ENCODE data around the gene UBN1. TPM values are rescaled to one million over a fixed set of nuclear protein-coding genes. Genes with fewer than 3 reads are reported as not detected.

The UBN1 gene
- total and polyA plus RNA-seq, 2 of the 13 experiments (the other 11 are each of a cell fraction or from before 2014, with no cell fraction given), result 10.6 to 23.5 TPM

DNA sequence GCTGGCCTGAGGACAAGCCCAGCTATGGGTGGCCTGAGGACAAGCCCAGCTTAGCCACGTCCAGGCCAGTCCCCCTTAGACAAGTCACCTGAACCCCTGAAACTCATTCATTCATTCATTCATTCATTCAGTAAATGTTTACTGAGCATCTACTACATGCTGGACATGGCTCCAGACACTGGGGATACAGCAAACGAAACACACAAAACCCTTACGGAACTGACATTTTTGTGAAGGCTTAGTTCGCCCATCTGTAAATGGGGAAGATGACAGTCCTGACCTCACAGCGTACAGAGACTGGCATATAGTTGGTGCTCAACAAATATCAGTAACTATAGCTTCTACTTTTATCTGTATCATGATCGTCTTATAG is 52.2 kb downstream of the UBN1 start:
- in situ Hi-C loops (cut with HindIII; ENCODE audit: extremely low pct_ligation_motif_present, low pct_unique_long_range_greater_than_20kb), result no loop called here
- Histone ChIP-seq H3K4me2 (ENCODE audit: low read depth, low read length) (no peak overlapping the region), H3K27ac (ENCODE audit: extremely low read length, insufficient read depth, low read length) (no peak overlapping the region), H2AFZ (ENCODE audit: low read length) (no peak overlapping the region), H3K79me2 (ENCODE audit: insufficient read depth, low read length) (no peaks in the 10 kb centered on the region), H3K9me3 (ENCODE audit: low read length) (no peaks in the 10 kb centered on the region), H3K9ac (ENCODE audit: insufficient read depth, low read depth, low read length) (no peak overlapping the region), H3K4me3 (replicated peaks in 1 of 3; ENCODE audit: insufficient read depth in 1 of 3, low read depth in 2 of 3, low read length in 3 of 3) (no peak overlapping the region), H3K27me3 (ENCODE audit: control insufficient read depth in 1 of 2, insufficient read depth in 2 of 2, low read length in 2 of 2) (no peaks in the 10 kb centered on the region), H3K36me3 (replicated peaks in 1 of 2; ENCODE audit: control insufficient read depth in 1 of 2, insufficient read depth in 2 of 2, low read length in 2 of 2) (no peaks in the 10 kb centered on the region; a peak in 1 of 5 replicates), H3K4me1 (ENCODE audit: insufficient read depth, low read length) (no peaks in the 10 kb centered on the region), H4K20me1 (ENCODE audit: insufficient read depth, low read length) (no peaks in the 10 kb centered on the region)
- BruUV-seq (replicated peaks), result no TSS peak
- 91% methylated on average over 5 of the region's 6 CpGs for WGBS (ENCODE audit: low lambda C conversion rate)
- CTCF ChIA-PET (ENCODE audit: low intra/inter-chr PET ratio, low total read pairs), result no interaction called here
- FAIRE-seq (no peak), ATAC-seq (no peak), DNase-seq (ENCODE audit: low spot score) (no peak)
- POLR2A ChIA-PET, result interaction anchor here (1.5 kb wide), 1 partner anchor 8 kb away, joined by 3 read pairs; no protein-coding TSS in a partner anchor
- TF ChIP-seq PHF8 (CRISPR knock-in tag; IDR thresholded peaks at IDR 0.05) (no peak), ZNF24 (IDR thresholded peaks at IDR 0.05) (0 out of 2 replicates have a peak, but pooled peaks have one; percentile 27)
- intact Hi-C loops (cut with micrococcal nuclease; ENCODE audit: unreplicated experiment), result no loop called here

GRCh38 chr16:4900036-4900435 is 52.8 kb downstream of the UBN1 start:
- POLR2A ChIA-PET, result interaction anchor here (1.5 kb wide), 1 partner anchor 8 kb away, joined by 3 read pairs; no protein-coding TSS in a partner anchor
- ATAC-seq, result no peak
- CTCF ChIA-PET (ENCODE audit: low intra/inter-chr PET ratio, low total read pairs), result no interaction called here
- no peak overlapping the region for H2AFZ ChIP-seq (ENCODE audit: low read length)
- H3K4me2 ChIP-seq (ENCODE audit: low read depth, low read length), result no peak overlapping the region
- H3K36me3 ChIP-seq (replicated peaks in 1 of 2; ENCODE audit: control insufficient read depth in 1 of 2, insufficient read depth in 2 of 2, low read length in 2 of 2), result no peaks in the 10 kb centered on the region; a peak in 1 of 5 replicates
- FAIRE-seq, result no peak
- H3K27ac ChIP-seq (ENCODE audit: extremely low read length, insufficient read depth, low read length), result no peak overlapping the region
- no peaks in the 10 kb centered on the region for H3K79me2 ChIP-seq (ENCODE audit: insufficient read depth, low read length)
- H3K4me1 ChIP-seq (ENCODE audit: insufficient read depth, low read length), result no peaks in the 10 kb centered on the region
- no TSS peak for BruUV-seq (replicated peaks)
- no peaks in the 10 kb centered on the region for H4K20me1 ChIP-seq (ENCODE audit: insufficient read depth, low read length)
- no peak overlapping the region for H3K4me3 ChIP-seq (replicated peaks in 1 of 3; ENCODE audit: insufficient read depth in 1 of 3, low read depth in 2 of 3, low read length in 3 of 3)
- DNase-seq (ENCODE audit: low spot score), result no peak
- H3K9me3 ChIP-seq (ENCODE audit: low read length), result no peaks in the 10 kb centered on the region
- no peaks in the 10 kb centered on the region for H3K27me3 ChIP-seq (ENCODE audit: control insufficient read depth in 1 of 2, insufficient read depth in 2 of 2, low read length in 2 of 2)
- no peak overlapping the region for H3K9ac ChIP-seq (ENCODE audit: insufficient read depth, low read depth, low read length)
- 81% methylated on average over 8 of the region's 8 CpGs for WGBS (ENCODE audit: low lambda C conversion rate)
- intact Hi-C loops (cut with micrococcal nuclease; ENCODE audit: unreplicated experiment), result no loop called here
- in situ Hi-C loops (cut with HindIII; ENCODE audit: extremely low pct_ligation_motif_present, low pct_unique_long_range_greater_than_20kb), result loop anchor here (5.0 kb wide), 1 partner anchor 62 kb away; no protein-coding TSS in a partner anchor
- no peak for TF ChIP-seq NFIC (IDR thresholded peaks at IDR 0.05; ENCODE audit: low read length)
- no peak for TF ChIP-seq ZNF780A (CRISPR knock-in tag; IDR thresholded peaks at IDR 0.05)
- TF ChIP-seq ZNF790 (CRISPR knock-in tag; IDR thresholded peaks at IDR 0.05; ENCODE audit: borderline replicate concordance), result no peak
- TF ChIP-seq, protein P1, sequence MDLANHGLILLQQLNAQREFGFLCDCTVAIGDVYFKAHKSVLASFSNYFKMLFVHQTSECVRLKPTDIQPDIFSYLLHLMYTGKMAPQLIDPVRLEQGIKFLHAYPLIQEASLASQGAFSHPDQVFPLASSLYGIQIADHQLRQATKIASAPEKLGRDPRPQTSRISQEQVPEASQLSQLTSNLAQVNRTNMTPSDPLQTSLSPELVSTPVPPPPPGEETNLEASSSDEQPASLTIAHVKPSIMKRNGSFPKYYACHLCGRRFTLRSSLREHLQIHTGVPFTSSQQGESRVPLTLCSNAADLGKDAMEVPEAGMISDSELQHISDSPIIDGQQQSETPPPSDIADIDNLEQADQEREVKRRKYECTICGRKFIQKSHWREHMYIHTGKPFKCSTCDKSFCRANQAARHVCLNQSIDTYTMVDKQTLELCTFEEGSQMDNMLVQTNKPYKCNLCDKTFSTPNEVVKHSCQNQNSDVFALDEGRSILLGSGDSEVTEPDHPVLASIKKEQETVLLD (CRISPR knock-in tag; IDR thresholded peaks at IDR 0.05; ENCODE audit: low read depth), result no peak
- no peak for TF ChIP-seq MXD4 (CRISPR knock-in tag; IDR thresholded peaks at IDR 0.05)
- TF ChIP-seq ESRRA (CRISPR knock-in tag; IDR thresholded peaks at IDR 0.05; ENCODE audit: low read depth), result no peak
- TF ChIP-seq ZNF256 (CRISPR knock-in tag; conservative IDR thresholded peaks at IDR 0.05), result no peak
- TF ChIP-seq, protein P2, sequence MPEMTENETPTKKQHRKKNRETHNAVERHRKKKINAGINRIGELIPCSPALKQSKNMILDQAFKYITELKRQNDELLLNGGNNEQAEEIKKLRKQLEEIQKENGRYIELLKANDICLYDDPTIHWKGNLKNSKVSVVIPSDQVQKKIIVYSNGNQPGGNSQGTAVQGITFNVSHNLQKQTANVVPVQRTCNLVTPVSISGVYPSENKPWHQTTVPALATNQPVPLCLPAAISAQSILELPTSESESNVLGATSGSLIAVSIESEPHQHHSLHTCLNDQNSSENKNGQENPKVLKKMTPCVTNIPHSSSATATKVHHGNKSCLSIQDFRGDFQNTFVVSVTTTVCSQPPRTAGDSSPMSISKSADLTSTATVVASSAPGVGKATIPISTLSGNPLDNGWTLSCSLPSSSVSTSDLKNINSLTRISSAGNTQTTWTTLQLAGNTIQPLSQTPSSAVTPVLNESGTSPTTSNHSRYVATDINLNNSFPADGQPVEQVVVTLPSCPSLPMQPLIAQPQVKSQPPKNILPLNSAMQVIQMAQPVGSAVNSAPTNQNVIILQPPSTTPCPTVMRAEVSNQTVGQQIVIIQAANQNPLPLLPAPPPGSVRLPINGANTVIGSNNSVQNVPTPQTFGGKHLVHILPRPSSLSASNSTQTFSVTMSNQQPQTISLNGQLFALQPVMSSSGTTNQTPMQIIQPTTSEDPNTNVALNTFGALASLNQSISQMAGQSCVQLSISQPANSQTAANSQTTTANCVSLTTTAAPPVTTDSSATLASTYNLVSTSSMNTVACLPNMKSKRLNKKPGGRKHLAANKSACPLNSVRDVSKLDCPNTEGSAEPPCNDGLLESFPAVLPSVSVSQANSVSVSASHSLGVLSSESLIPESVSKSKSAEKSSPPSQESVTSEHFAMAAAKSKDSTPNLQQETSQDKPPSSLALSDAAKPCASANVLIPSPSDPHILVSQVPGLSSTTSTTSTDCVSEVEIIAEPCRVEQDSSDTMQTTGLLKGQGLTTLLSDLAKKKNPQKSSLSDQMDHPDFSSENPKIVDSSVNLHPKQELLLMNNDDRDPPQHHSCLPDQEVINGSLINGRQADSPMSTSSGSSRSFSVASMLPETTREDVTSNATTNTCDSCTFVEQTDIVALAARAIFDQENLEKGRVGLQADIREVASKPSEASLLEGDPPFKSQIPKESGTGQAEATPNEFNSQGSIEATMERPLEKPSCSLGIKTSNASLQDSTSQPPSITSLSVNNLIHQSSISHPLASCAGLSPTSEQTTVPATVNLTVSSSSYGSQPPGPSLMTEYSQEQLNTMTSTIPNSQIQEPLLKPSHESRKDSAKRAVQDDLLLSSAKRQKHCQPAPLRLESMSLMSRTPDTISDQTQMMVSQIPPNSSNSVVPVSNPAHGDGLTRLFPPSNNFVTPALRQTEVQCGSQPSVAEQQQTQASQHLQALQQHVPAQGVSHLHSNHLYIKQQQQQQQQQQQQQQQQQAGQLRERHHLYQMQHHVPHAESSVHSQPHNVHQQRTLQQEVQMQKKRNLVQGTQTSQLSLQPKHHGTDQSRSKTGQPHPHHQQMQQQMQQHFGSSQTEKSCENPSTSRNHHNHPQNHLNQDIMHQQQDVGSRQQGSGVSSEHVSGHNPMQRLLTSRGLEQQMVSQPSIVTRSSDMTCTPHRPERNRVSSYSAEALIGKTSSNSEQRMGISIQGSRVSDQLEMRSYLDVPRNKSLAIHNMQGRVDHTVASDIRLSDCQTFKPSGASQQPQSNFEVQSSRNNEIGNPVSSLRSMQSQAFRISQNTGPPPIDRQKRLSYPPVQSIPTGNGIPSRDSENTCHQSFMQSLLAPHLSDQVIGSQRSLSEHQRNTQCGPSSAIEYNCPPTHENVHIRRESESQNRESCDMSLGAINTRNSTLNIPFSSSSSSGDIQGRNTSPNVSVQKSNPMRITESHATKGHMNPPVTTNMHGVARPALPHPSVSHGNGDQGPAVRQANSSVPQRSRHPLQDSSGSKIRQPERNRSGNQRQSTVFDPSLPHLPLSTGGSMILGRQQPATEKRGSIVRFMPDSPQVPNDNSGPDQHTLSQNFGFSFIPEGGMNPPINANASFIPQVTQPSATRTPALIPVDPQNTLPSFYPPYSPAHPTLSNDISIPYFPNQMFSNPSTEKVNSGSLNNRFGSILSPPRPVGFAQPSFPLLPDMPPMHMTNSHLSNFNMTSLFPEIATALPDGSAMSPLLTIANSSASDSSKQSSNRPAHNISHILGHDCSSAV (CRISPR knock-in tag; IDR thresholded peaks at IDR 0.05; ENCODE audit: borderline replicate concordance), result no peak

All from HepG2 (cell line).